Measurements from ENCODE around the gene BTBD10. TPM values are rescaled to one million over a fixed set of nuclear protein-coding genes. Genes with fewer than 3 reads are reported as not detected.

Gene BTBD10
- total RNA-seq, 1 donor, result 55.7 TPM

DNA sequence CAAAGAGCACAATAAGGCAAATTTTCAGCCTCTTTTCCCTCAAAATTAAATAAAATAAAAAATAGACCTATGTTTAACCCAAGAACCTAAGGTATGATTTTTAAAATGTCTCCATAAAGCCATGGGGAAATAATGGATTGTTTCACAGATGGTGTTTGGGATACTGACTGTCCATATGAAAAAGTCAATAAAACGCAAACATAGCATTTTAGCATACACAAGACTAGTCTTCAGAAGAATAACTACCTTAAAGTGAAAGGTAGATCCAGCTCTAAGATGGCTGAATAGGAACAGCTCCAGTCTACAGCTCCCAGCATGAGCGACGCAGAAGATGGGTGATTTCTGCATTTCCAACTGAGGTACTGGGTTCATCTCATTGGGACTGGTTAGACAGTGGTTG is 16.7 kb upstream of the BTBD10 start:
- TF ChIP-seq, protein P1, sequence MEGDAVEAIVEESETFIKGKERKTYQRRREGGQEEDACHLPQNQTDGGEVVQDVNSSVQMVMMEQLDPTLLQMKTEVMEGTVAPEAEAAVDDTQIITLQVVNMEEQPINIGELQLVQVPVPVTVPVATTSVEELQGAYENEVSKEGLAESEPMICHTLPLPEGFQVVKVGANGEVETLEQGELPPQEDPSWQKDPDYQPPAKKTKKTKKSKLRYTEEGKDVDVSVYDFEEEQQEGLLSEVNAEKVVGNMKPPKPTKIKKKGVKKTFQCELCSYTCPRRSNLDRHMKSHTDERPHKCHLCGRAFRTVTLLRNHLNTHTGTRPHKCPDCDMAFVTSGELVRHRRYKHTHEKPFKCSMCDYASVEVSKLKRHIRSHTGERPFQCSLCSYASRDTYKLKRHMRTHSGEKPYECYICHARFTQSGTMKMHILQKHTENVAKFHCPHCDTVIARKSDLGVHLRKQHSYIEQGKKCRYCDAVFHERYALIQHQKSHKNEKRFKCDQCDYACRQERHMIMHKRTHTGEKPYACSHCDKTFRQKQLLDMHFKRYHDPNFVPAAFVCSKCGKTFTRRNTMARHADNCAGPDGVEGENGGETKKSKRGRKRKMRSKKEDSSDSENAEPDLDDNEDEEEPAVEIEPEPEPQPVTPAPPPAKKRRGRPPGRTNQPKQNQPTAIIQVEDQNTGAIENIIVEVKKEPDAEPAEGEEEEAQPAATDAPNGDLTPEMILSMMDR (IDR thresholded peaks at IDR 0.05; ENCODE audit: extremely low read depth, low read depth, low read length), result no peak
- Histone ChIP-seq H3K79me2 (ENCODE audit: insufficient read depth, low read length) (no peaks in the 10 kb centered on the region), H3K4me2 (ENCODE audit: insufficient read depth, low read length) (no peak overlapping the region), H3K9me3 (ENCODE audit: low read depth, low read length) (no peaks in the 10 kb centered on the region), H3K36me3 (ENCODE audit: insufficient read depth, low read length) (no peaks in the 10 kb centered on the region), H4K20me1 (ENCODE audit: insufficient read depth, low read length) (no peaks in the 10 kb centered on the region), H3K27ac (ENCODE audit: low read depth, low read length) (no peak overlapping the region), H2AFZ (ENCODE audit: low read length) (no peak overlapping the region), H3K4me3 (ENCODE audit: insufficient read depth, low read length) (no peak overlapping the region), H3K27me3 (ENCODE audit: insufficient read depth, low read length) (no peaks in the 10 kb centered on the region), H3K4me1 (ENCODE audit: insufficient read depth, low read length) (no peaks in the 10 kb centered on the region)
- DNase-seq (ENCODE audit: insufficient read length, low spot score, missing footprints), result no peak

DNA sequence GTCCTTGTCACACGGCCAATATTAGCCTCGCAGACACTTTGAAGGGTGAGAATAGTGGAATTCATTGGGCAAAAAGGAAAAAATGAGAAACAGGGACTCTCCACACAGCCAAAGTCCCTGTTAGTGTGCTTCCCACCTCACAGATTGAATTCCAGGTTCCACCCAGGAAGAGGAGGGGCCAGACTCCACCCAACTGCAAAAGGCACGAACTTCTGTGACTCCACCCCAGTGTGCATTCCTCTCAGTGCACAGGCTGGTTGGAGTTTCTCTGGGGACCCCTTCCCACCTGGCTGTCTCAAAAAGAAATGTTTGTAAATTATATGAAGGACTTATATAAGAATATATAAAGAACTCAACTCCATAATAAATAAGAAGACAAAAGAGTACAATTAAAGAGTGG is 12.1 kb upstream of the BTBD10 start:
- Histone ChIP-seq H3K79me2 (ENCODE audit: insufficient read depth, low read length) (no peaks in the 10 kb centered on the region), H2AFZ (ENCODE audit: low read length) (no peak overlapping the region), H3K4me1 (ENCODE audit: insufficient read depth, low read length) (no peaks in the 10 kb centered on the region), H3K4me2 (ENCODE audit: insufficient read depth, low read length) (no peak overlapping the region), H3K27ac (ENCODE audit: low read depth, low read length) (no peak overlapping the region), H3K4me3 (ENCODE audit: insufficient read depth, low read length) (no peak overlapping the region), H3K27me3 (ENCODE audit: insufficient read depth, low read length) (peaks cover 13% of the 10 kb centered on the region), H3K36me3 (ENCODE audit: insufficient read depth, low read length) (no peaks in the 10 kb centered on the region), H3K9me3 (ENCODE audit: low read depth, low read length) (no peaks in the 10 kb centered on the region), H4K20me1 (ENCODE audit: insufficient read depth, low read length) (no peaks in the 10 kb centered on the region)
- TF ChIP-seq, protein P1 (IDR thresholded peaks at IDR 0.05; ENCODE audit: extremely low read depth, low read depth, low read length), result no peak
- no peak for DNase-seq (ENCODE audit: insufficient read length, low spot score, missing footprints)

DNA sequence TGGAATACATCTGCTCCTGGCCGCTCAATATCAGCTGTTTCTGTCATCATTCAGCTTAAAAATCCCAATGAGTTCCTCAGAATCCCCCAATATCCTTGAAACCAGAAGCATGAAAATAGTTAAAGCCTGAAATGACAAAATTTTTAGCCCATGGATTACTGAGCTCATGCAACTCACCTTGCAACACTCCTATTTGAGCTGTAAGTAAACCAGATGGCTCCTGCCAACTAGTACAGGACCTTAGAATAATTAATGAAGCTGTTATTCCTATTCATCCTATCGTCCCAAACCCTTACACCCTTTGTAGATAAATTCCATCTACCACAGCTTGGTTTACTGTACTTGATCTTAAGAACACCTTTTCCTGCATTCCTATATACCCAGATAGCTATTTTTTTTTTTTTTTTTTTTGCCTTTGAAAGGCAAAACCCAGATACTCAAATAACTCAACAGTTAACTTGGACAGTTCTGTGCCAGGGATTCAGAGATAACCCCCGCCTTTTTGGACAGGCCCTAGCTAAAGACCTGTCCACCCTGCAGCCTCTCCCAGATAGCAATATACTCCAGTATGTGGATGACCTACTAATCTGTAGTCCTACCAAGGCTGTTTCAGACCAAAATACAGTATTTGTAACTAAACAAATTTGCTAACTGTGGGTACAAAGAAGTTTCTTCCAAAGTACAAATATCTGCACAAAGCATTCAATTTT is 10.1 kb upstream of the BTBD10 start:
- Histone ChIP-seq H4K20me1 (ENCODE audit: insufficient read depth, low read length) (no peaks in the 10 kb centered on the region), H3K9me3 (ENCODE audit: low read depth, low read length) (no peaks in the 10 kb centered on the region), H2AFZ (ENCODE audit: low read length) (no peak overlapping the region), H3K27ac (ENCODE audit: low read depth, low read length) (no peak overlapping the region), H3K4me1 (ENCODE audit: insufficient read depth, low read length) (no peaks in the 10 kb centered on the region), H3K4me3 (ENCODE audit: insufficient read depth, low read length) (no peak overlapping the region), H3K4me2 (ENCODE audit: insufficient read depth, low read length) (no peak overlapping the region), H3K36me3 (ENCODE audit: insufficient read depth, low read length) (no peaks in the 10 kb centered on the region), H3K27me3 (ENCODE audit: insufficient read depth, low read length) (peaks cover 27% of the 10 kb centered on the region), H3K79me2 (ENCODE audit: insufficient read depth, low read length) (no peaks in the 10 kb centered on the region)
- no peak for DNase-seq (ENCODE audit: insufficient read length, low spot score, missing footprints)
- TF ChIP-seq, protein P1 (IDR thresholded peaks at IDR 0.05; ENCODE audit: extremely low read depth, low read depth, low read length), result no peak

DNA sequence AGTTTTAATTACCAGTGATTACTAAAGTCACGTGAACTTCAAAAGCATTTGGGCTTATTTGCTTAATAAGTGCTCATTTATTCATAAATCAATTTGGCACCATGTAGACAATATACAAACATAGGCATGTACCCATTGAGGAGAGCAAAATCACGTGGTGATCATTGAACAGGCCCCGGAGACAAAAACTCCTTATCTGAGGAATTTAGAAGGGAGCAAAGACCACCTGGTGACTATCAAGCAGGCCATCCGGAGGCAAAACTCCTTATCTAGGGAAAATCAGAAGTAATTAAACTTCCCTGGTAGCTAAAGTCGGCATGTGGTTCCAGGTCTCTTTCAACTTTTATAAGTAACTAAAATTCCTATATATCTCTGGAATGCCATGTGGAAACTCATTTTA is 5.7 kb upstream of the BTBD10 start:
- Histone ChIP-seq H2AFZ (ENCODE audit: low read length) (no peak overlapping the region), H3K36me3 (ENCODE audit: insufficient read depth, low read length) (no peaks in the 10 kb centered on the region)

More for the DNA sequence above, 5.7 kb upstream of the BTBD10 start:
- no peaks in the 10 kb centered on the region for H3K9me3 ChIP-seq (ENCODE audit: low read depth, low read length)
- TF ChIP-seq, protein P1 (IDR thresholded peaks at IDR 0.05; ENCODE audit: extremely low read depth, low read depth, low read length), result no peak
- no peaks in the 10 kb centered on the region for H4K20me1 ChIP-seq (ENCODE audit: insufficient read depth, low read length)
- H3K4me2 ChIP-seq (ENCODE audit: insufficient read depth, low read length), result no peak overlapping the region
- peaks cover 4% of the 10 kb centered on the region for H3K4me1 ChIP-seq (ENCODE audit: insufficient read depth, low read length)
- no peaks in the 10 kb centered on the region for H3K79me2 ChIP-seq (ENCODE audit: insufficient read depth, low read length)
- no peak overlapping the region for H3K4me3 ChIP-seq (ENCODE audit: insufficient read depth, low read length)
- no peak overlapping the region for H3K27ac ChIP-seq (ENCODE audit: low read depth, low read length)
- DNase-seq (ENCODE audit: insufficient read length, low spot score, missing footprints), result no peak
- peaks cover 23% of the 10 kb centered on the region for H3K27me3 ChIP-seq (ENCODE audit: insufficient read depth, low read length)

Measured in osteoblast (primary cell).